SJCRH30 (cell line): ENCODE data around the gene RABL2B. TPM values are rescaled to one million over a fixed set of nuclear protein-coding genes. Genes with fewer than 3 reads are reported as not detected.
"Not testable (repeated sequence)": the region's sequence is repeated elsewhere in the genome, so short reads cannot be mapped to it uniquely, and the experiment has no call there.

ENCODE experiments used
- DNase-seq, 2 experiments: peaks; one replicate each; pipeline ENCODE4 v3.0.0-alpha.2; 2015 to 2020
- H3K27ac ChIP-seq: fragments of 250-450 bp; sonication (Bioruptor Pico); 2 replicates; pipeline ENCODE4 v1.5.1; 2020; ENCODE audit warnings: mild to moderate bottlenecking, moderate library complexity
- H3K27me3 ChIP-seq: fragments of 250-450 bp; sonication (Bioruptor Pico); 2 replicates; pipeline ENCODE4 v1.5.1; 2020; ENCODE audit warnings: mild to moderate bottlenecking, moderate library complexity
- H3K36me3 ChIP-seq: fragments of 250-450 bp; sonication (Bioruptor Pico); 2 replicates; pipeline ENCODE4 v1.5.1; 2020; ENCODE audit warnings: mild to moderate bottlenecking, moderate library complexity
- H3K4me1 ChIP-seq: fragments of 250-450 bp; sonication (Bioruptor Pico); 2 replicates; pipeline ENCODE4 v1.5.1; 2020; ENCODE audit warnings: mild to moderate bottlenecking, moderate library complexity
- H3K4me3 ChIP-seq: fragments of 250-450 bp; sonication (Bioruptor Pico); 2 replicates; pipeline ENCODE4 v1.5.1; 2020; ENCODE audit warnings: mild to moderate bottlenecking, moderate library complexity
- H3K9me3 ChIP-seq: fragments of 250-450 bp; sonication (Bioruptor Pico); replicated peaks from 2 replicates; pipeline ENCODE4 v1.5.1; 2020; ENCODE audit warnings: mild to moderate bottlenecking, moderate library complexity
- total RNA-seq: library from RNA; depleted of rRNA; stranded (reverse); fragments of >200 nt; shearing (Covaris generic); gene quantifications from 2 replicates; pipeline ENCODE4 v1.2.3, GENCODE V29; 2014

The RABL2B gene
- total RNA-seq, 1 experiment from 2014 or later: 17.9 TPM

DNA sequence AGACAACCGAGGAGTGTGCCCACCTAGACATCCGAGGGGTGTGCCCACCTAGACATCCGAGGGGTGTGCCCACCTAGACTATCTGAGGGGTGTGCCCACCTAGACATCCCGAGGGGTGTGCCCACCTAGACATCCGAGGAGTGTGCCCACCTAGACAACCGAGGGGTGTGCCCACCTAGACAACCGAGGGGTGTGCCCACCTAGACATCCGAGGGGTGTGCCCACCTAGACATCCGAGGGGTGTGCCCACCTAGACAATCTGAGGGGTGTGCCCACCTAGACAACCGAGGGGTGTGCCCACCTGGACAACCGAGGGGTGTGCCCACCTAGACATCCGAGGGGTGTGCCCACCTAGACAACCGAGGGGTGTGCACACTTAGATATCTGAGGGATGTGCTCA is 34.8 kb downstream of the RABL2B start:
- not testable (repeated sequence) for H3K9me3 ChIP-seq, H3K27ac ChIP-seq, H3K27me3 ChIP-seq, DNase-seq, H3K36me3 ChIP-seq, H3K4me1 ChIP-seq, H3K4me3 ChIP-seq

DNA sequence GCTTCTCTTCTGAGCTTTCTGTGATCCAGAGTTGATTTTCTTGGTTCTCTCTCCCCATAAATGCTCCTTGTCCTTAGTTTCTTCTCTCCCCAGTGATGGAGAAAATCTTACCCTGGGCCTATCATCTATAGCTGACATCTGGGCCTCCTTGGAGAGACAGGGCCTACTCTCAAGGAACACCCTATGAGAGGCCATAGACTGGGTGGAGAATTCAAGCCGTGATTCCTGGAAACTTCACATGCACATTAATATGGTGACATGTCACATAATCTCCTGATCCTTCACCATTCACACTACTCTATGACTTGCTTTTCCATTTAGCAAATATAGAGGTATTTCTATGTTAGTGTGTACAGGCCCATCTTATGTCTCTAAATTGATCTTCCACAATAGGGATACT is 35.9 kb downstream of the RABL2B start:
- not testable (repeated sequence) for H3K4me1 ChIP-seq, H3K4me3 ChIP-seq, H3K27me3 ChIP-seq, H3K27ac ChIP-seq, H3K36me3 ChIP-seq, H3K9me3 ChIP-seq, DNase-seq

DNA sequence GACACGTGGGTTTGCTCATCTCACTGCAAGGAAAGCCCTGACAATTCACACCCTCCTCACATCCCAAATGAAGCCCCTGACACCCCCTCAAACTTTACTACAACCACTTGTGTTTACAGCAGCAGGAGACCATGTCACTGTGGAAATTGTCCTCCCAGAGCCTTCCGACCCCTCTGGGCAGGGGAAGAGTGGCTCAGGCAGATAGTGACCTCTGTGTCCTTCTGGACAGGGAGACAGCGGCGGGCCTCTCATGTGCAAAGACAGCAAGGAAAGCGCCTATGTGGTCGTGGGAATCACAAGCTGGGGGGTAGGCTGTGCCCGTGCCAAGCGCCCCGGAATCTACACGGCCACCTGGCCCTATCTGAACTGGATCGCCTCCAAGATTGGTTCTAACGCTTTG is 39.0 kb downstream of the RABL2B start:
- H3K4me1 ChIP-seq, H3K9me3 ChIP-seq, H3K27ac ChIP-seq, DNase-seq, H3K4me3 ChIP-seq, H3K36me3 ChIP-seq, H3K27me3 ChIP-seq: not testable (repeated sequence)

DNA sequence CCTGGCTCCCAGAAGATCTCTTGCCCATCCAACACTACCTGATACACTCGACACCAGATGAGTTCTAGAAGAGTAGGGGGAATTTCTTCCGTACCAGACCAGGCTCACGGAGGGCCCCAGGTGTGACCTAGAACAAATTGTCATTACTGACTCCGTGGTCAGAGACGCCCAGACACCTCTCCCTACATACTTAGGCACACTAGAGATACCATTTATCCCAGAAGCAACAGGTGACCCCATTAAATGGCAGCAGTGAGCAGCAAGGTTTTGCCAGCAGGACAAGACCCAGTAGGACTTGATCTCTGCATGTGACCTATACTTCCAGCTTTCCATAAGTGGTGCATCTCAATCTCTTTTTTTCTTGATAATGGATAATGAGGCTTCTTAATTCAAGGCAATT is 42.7 kb downstream of the RABL2B start:
- H3K4me1 ChIP-seq, H3K27ac ChIP-seq, H3K9me3 ChIP-seq, H3K36me3 ChIP-seq, H3K4me3 ChIP-seq, DNase-seq: not testable (repeated sequence)
- peaks cover 26% of the 10 kb centered on the region for H3K27me3 ChIP-seq

DNA sequence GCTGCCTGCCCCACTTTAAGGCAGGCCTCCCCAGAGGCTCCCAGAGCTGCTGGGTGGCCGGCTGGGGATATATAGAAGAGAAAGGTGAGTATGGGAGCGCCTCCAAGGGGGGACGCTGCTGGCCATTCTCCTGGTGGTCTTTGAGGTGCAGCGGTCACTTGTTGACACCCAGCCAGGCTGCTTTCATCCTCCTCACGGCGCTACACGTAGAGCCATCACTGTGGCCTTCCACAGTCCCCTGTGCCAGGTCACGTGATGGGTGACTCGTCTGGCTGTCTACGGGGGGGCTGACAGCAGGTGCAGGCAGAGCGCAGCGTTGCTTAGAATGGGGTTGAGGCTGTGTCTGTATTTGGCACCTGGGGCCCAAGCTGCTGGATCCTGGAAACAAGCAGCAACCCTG is 43.5 kb downstream of the RABL2B start:
- Histone ChIP-seq H3K4me1 (no peaks in the 10 kb centered on the region), H3K27me3 (peaks cover 28% of the 10 kb centered on the region), H3K36me3 (no peaks in the 10 kb centered on the region), H3K9me3 (no peaks in the 10 kb centered on the region), H3K4me3 (no peak overlapping the region), H3K27ac (no peak overlapping the region)
- DNase-seq: no peak

DNA sequence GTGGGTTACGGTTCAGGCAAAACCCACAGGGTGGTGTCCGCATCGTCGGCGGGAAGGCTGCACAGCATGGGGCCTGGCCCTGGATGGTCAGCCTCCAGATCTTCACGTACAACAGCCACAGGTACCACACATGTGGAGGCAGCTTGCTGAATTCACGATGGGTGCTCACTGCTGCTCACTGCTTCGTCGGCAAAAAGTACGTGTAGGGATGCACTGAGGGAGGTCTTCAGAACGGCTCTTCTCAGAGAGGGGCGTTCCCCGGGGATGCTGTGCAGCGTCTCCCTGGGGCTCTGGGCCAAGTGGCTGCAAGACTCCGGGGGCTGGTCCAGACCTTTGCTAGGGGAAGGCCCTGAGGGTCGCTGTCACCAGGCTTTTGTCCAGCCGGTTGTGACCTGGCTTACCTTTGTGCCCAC is 44.2 kb downstream of the RABL2B start:
- H3K27me3 ChIP-seq: peaks cover 28% of the 10 kb centered on the region
- no peaks in the 10 kb centered on the region for H3K4me1 ChIP-seq
- H3K27ac ChIP-seq: no peak overlapping the region
- H3K36me3 ChIP-seq: no peaks in the 10 kb centered on the region
- no peaks in the 10 kb centered on the region for H3K9me3 ChIP-seq
- no peak for DNase-seq
- H3K4me3 ChIP-seq: no peak overlapping the region

DNA sequence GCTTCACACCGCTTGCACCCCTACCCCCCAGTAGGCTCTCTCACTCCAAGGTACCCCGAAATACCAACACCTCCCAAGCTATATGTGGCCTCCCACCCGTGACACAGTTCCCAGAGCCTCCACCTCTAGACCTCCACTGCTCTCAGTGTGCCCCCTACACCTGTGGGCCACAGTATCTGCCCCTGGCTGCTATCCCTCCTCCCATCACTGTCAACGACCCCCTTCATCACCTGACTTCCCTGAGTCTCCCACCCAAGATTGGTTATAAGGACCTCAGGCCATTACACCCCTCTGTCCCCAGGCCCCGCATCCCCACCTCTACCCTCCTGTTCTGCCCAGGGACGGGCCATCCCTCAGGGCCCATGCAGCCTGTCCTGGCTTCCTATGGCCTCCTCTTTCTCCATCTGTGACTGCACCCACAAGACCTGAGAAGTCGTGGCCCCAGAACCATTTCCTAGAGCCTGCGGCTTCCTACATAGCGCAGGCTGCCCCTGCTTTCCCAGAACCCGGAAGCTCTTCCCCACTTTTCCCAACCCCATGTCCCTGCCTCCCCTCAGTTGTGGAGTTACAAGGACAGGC is 44.7 kb downstream of the RABL2B start:
- peaks cover 32% of the 10 kb centered on the region for H3K27me3 ChIP-seq
- H3K27ac ChIP-seq: no peak overlapping the region
- DNase-seq: no peak
- H3K9me3 ChIP-seq: no peaks in the 10 kb centered on the region
- H3K36me3 ChIP-seq: no peaks in the 10 kb centered on the region
- no peak overlapping the region for H3K4me3 ChIP-seq
- H3K4me1 ChIP-seq: no peaks in the 10 kb centered on the region

DNA sequence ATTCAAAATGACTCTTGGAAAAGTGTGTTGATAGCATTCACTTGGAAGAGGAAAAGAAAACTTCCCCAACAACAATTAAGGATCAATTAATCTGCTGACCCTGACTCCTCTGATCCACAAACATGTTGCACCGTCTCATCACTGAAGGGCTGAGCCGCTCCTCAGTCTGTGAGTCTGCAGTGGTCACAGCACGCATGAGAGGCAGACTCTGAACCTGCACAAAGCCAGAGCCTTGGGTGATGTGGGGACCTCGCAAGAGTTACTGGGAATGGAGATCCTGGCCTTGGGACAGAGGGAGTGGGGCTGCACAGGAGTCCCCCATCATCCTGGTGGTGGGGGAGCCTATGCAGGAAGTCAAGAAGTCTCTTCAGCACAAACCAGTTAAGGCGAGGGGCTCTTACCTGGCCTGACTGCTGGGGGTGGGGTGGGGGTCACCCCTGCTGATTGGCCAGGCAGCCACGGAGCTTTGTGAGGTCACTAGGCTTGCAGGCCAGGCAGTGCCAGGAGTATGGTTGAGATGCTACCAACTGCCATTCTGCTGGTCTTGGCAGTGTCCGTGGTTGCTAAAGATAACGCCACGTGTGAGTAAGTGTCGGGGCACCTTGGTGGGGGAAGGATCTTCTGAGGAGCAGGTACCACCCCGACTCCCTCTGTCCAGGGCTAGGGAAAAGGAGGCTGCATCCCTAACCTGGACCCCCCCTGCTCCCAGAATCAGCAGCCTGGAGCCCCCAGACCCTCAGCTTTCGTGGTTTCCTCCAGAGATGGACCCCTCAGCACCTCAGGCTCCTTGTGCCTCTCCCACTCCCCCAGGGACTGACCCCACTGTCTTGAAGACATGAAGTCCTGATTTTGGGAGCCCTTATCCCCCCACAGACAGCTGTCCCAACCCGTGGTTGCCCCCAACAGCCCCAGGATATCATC is 45.4 kb downstream of the RABL2B start, which contains the start of gene ACR:
ACR (plus strand) TSS at position 477 of the 921 bp plus-strand sequence; CDS start at position 509, 32 bp downstream.
- H3K9me3 ChIP-seq: no peaks in the 10 kb centered on the region
- no peak within 1 kb of the TSS for H3K27ac ChIP-seq
- no peak for DNase-seq
- no peaks in the 10 kb centered on the region for H3K4me1 ChIP-seq
- peaks cover 37% of the 10 kb centered on the region for H3K27me3 ChIP-seq
- H3K4me3 ChIP-seq: no peak within 1 kb of the TSS
- no peaks in the 10 kb centered on the region for H3K36me3 ChIP-seq

DNA sequence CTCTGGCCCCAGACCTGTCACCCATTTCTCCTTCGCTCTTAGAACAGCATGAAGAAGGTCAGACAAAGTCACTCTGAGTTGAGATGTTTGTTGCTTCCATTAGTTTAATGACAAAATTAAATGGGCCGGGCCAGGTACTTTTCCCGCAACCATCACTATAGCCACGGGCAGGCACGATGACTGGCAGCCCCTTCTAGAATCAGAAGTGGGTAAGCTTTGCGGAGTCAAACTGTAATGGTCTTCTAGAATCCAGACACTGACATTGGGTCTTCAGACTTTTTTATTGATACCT is 47.8 kb downstream of the RABL2B start:
- Histone ChIP-seq H3K27ac (no peak overlapping the region), H3K9me3 (no peaks in the 10 kb centered on the region), H3K4me3 (no peak overlapping the region), H3K4me1 (no peaks in the 10 kb centered on the region), H3K27me3 (peaks cover 37% of the 10 kb centered on the region), H3K36me3 (no peaks in the 10 kb centered on the region)
- no peak for DNase-seq

DNA sequence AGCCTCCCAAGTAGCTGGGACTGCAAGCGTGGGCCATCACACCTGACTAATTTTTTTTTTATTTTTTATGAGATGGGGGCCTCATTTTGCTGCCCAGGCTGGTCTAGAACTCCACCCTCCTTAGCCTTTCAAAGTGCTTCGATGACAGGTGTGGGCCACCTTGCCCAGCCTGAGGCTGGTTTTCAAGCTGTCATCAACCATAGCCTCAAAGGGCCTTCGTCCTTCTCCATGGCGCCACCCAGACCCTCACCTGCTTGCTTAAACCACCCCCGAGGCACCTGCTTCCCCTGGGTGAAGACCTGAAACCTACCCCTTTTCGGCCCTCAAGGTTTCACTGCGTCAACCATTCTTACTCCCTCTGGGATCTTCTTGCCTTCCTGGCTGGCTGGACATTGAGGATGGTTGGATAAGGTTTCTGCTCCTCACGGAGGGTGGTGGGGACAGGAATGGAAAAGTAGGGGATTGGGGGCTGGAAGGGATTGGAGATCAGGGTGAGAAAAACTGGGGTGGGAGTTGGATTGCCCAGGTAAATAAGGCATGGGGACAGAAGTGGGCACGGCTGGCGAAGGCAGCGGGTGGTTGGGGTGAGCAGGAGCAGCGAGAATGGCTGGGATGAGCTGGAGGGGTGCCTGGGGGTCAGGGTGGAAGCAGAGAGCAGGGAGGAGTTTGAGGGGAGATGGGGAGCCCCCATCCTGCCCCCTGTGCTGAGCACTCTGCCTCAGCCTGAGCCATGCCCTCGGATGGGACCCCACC is 48.3 kb downstream of the RABL2B start:
- no peaks in the 10 kb centered on the region for H3K9me3 ChIP-seq
- peaks cover 37% of the 10 kb centered on the region for H3K27me3 ChIP-seq
- DNase-seq: no peak

DNA sequence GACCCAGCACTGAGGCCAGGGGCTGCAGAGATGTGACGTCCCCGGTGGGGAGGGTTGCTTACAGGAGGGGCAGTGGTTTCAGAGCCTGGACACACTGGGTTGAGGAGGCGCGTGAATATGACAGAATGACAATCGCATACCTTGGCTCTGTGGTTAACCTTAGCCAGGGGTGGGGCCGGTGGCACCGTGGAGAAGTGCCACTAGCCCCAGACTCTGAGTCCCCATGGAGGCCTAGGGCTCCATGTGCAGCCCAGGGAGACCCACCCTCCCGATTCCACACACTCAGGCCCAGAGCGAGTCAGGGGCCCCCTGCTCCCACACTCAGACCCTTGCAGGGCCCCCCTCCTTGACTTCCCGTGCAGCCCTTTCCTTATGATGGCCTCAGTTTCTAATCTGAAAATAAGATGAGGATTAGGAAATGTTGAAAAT is 49.1 kb downstream of the RABL2B start:
- DNase-seq: no peak
- Histone ChIP-seq H3K27ac (no peak overlapping the region), H3K27me3 (peaks cover 37% of the 10 kb centered on the region), H3K4me3 (no peak overlapping the region), H3K4me1 (no peaks in the 10 kb centered on the region), H3K36me3 (no peaks in the 10 kb centered on the region), H3K9me3 (no peaks in the 10 kb centered on the region)

More for the DNA sequence above, 48.3 kb downstream of the RABL2B start:
- Histone ChIP-seq H3K4me3 (no peak overlapping the region), H3K36me3 (no peaks in the 10 kb centered on the region), H3K27ac (no peak overlapping the region), H3K4me1 (no peaks in the 10 kb centered on the region)

DNA sequence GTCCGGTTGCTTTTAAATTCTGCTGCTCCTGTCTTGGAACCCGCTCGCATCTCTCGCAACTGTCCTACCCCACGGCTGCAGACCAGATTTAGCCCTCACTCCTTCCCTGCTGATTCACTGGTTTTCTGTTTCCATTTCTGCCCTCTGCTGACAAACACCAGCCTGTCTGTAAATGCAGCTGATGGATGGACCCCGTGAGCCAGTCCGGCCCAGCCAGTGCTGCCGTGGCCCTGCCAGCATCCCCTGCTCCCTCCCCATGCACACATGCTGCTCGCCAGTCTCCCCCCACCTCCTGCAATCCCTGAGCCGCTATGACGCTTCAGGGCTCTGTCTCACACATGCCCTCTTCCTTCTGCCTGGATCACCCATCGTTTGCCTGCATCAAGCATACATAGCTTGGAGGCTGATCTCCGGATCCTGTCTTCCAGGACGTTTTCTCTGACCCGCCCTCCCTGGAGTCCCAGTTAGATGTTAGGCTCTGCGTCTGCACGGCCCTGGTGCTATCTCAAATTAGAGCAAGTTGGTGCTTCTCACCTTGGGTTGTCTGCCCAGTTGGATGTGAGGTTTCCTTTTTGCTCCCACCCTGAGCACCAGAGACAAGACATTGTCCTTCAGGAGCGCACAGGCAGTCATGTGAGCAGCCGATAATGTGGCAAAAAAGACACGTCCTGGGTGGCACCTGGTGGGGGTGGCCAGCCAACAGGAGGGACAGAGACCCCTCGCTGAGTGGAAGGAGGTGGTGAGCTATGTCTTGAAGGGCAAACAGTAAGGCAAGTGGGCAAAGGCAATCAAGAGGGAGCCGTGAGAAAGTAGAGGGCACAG is 49.7 kb downstream of the RABL2B start:
- H3K27ac ChIP-seq: no peak overlapping the region
- DNase-seq: no peak
- no peaks in the 10 kb centered on the region for H3K9me3 ChIP-seq
- peaks cover 33% of the 10 kb centered on the region for H3K27me3 ChIP-seq
- no peaks in the 10 kb centered on the region for H3K36me3 ChIP-seq
- no peak overlapping the region for H3K4me3 ChIP-seq
- H3K4me1 ChIP-seq: no peaks in the 10 kb centered on the region

DNA sequence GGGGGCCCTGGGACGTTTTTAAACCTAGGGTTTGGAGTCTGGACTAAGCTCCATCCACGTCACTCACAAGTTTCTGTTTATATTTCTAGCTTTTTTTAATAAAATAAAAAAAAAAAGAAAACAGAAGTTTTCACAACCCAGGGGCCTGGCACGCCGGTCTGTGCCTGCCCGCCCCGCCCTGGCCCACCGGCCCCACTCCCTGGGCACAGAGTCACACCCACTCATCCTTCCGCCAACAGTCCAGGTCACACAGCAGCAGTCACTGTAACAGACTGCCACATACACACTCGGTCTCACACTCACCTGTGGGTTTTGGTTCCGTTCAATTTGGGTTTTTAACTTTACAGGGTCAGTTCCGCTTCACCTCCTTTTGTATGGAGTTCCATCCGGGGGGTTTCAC is 50.8 kb downstream of the RABL2B start:
- H3K4me3 ChIP-seq: no peak overlapping the region
- H3K4me1 ChIP-seq: no peaks in the 10 kb centered on the region
- no peaks in the 10 kb centered on the region for H3K9me3 ChIP-seq
- peaks cover 25% of the 10 kb centered on the region for H3K27me3 ChIP-seq
- DNase-seq: no peak
- no peak overlapping the region for H3K27ac ChIP-seq
- H3K36me3 ChIP-seq: no peaks in the 10 kb centered on the region

DNA sequence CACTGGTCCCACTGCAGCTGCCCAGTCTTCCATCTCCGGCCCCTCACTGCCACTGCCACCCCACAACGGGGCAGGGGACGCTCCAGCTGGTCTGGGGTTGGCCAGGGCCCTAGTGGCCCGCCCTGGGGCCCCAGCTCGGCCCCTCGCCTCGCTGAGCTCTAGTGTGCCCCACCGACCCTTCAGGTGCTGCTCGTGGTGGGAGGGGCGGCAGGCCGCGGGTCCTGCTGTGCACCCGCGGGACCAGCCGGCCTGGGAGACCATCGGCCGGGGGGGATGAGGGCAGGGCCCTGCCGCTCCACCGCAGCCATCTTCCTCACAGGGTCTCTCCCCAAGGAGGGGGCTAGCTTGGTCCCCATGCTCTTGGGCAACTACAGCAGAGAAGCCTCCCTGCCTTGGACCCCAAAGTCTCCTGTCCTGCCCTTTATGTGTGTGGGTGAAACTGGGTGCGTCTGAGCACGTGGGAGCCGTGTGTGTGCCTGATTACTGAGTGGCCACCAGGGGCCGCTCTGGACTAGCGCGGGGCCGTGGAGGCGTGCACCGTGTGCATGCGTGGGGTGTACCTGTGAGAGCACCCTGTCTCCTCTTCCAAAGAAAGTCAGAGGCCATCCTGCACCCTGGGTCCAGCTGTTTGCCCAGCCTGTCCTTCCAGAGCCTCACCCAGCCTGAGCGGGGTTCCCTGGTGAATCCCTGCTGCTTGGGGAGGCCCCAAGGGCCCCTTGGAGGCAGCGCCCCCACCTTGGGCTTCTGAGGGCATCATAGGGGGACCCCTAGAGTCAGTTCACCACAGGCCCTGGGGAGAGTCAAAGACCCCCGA is 51.4 kb downstream of the RABL2B start:
- DNase-seq: peak; percentile 17 to 48
- Histone ChIP-seq H3K9me3 (no peaks in the 10 kb centered on the region), H3K27me3 (peaks cover 18% of the 10 kb centered on the region)

More for the DNA sequence above, 51.4 kb downstream of the RABL2B start:
- H3K27ac ChIP-seq: no peak overlapping the region
- H3K36me3 ChIP-seq: no peaks in the 10 kb centered on the region
- H3K4me3 ChIP-seq: no peak overlapping the region
- H3K4me1 ChIP-seq: no peaks in the 10 kb centered on the region
